Measurements from ENCODE around the gene TREH.
A peak's percentile ranks its signal among the peaks of the same experiment; 100 is the strongest.
"Not testable (repeated sequence)": the region's sequence is repeated elsewhere in the genome, so short reads cannot be mapped to it uniquely, and the experiment has no call there.

Gene TREH

DNA sequence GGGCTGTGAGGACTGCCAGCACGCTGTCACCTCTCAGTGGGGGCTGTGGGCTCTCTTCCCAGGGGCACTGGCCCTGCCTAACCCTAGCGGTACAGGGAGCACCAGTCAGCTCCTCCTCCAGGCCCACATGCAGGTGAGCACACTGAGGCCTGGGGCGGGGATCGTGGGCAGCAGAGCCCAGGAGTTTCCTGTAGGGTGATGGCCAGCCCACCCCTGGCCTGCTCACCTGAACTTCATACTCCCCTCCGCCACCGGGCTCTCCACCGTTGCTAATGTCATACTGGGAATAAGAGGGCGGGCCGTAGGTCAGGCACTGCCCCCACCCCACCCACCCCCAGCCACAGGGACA lies 10.0 kb upstream of the TREH start:
- no peaks in the 10 kb centered on the region for H4K20me1 ChIP-seq (ENCODE audit: insufficient read depth, low read length, poor library complexity, severe bottlenecking)
- H3K36me3 ChIP-seq (ENCODE audit: insufficient read depth, low read length) = no peaks in the 10 kb centered on the region
- peaks cover 34% of the 10 kb centered on the region for H3K4me1 ChIP-seq (ENCODE audit: insufficient read depth, low read length, poor library complexity, severe bottlenecking)
- no peaks in the 10 kb centered on the region for H3K79me2 ChIP-seq (ENCODE audit: insufficient read depth, low read length)
- no peaks in the 10 kb centered on the region for H3K9me2 ChIP-seq (replicated peaks; ENCODE audit: low read depth, low read length)
- no peaks in the 10 kb centered on the region for H3F3A ChIP-seq (ENCODE audit: low read depth)
- peak overlapping the region; percentile 70 for H3K9ac ChIP-seq (ENCODE audit: low read depth, low read length, poor library complexity, severe bottlenecking)
- H3K4me3 ChIP-seq (ENCODE audit: low read length, poor library complexity, severe bottlenecking) = no peak overlapping the region
- peak overlapping the region; percentile 75 for H3K4me2 ChIP-seq (ENCODE audit: low read depth, low read length, poor library complexity, severe bottlenecking)
- H3K9me3 ChIP-seq (ENCODE audit: insufficient read depth, low read depth, low read length) = no peaks in the 10 kb centered on the region
- H3K27me3 ChIP-seq (ENCODE audit: insufficient read depth, low read length, poor library complexity, severe bottlenecking) = no peaks in the 10 kb centered on the region
- no peak overlapping the region for H2AFZ ChIP-seq (ENCODE audit: low read length)
- no peak for TF ChIP-seq EZH2phosphoT487 (IDR thresholded peaks at IDR 0.05; ENCODE audit: borderline replicate concordance)
- TF ChIP-seq, protein P1, sequence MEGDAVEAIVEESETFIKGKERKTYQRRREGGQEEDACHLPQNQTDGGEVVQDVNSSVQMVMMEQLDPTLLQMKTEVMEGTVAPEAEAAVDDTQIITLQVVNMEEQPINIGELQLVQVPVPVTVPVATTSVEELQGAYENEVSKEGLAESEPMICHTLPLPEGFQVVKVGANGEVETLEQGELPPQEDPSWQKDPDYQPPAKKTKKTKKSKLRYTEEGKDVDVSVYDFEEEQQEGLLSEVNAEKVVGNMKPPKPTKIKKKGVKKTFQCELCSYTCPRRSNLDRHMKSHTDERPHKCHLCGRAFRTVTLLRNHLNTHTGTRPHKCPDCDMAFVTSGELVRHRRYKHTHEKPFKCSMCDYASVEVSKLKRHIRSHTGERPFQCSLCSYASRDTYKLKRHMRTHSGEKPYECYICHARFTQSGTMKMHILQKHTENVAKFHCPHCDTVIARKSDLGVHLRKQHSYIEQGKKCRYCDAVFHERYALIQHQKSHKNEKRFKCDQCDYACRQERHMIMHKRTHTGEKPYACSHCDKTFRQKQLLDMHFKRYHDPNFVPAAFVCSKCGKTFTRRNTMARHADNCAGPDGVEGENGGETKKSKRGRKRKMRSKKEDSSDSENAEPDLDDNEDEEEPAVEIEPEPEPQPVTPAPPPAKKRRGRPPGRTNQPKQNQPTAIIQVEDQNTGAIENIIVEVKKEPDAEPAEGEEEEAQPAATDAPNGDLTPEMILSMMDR (conservative IDR thresholded peaks at IDR 0.05; ENCODE audit: low read length) = no peak

DNA sequence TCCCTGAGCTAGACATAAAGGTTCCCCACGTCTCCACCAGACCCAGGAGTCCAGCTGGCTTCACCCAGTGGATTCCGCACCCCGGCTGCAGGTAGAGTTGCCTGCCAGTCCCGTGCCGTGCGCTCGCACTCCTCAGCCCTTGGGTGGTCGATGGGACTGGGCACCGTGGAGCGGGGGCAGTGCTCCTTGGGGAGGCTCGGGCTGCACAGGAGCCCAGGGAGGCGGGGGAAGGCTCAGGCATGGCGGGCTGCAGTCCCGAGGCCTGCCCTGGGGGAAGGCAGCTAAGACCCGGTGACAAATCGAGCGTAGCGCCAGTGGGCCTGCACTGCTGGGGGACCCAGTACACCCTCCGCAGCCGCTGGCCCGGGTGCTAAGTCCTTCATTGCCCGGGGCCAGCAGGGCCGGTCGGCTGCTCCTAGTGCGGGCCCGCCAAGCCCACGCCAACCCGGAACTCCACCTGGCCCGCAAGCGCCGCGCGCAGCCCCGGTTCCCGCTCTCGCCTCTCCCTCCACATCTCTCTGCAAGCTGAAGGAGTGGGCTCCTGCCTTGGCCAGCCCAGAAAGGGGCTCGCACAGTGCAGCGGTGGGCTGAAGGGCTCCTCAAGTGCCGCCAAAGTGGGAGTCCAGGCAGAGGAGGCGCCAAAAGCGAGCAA lies 9.5 kb upstream of the TREH start:
- H3K27me3 ChIP-seq (ENCODE audit: insufficient read depth, low read length, poor library complexity, severe bottlenecking) = no peaks in the 10 kb centered on the region
- peaks cover 34% of the 10 kb centered on the region for H3K4me1 ChIP-seq (ENCODE audit: insufficient read depth, low read length, poor library complexity, severe bottlenecking)
- no peaks in the 10 kb centered on the region for H3K79me2 ChIP-seq (ENCODE audit: insufficient read depth, low read length)
- no peaks in the 10 kb centered on the region for H3K9me3 ChIP-seq (ENCODE audit: insufficient read depth, low read depth, low read length)
- H3K4me3 ChIP-seq (ENCODE audit: low read length, poor library complexity, severe bottlenecking) = no peak overlapping the region
- no peak for TF ChIP-seq EZH2phosphoT487 (IDR thresholded peaks at IDR 0.05; ENCODE audit: borderline replicate concordance)
- TF ChIP-seq, protein P1 (conservative IDR thresholded peaks at IDR 0.05; ENCODE audit: low read length) = no peak
- no peak overlapping the region for H2AFZ ChIP-seq (ENCODE audit: low read length)
- H3K4me2 ChIP-seq (ENCODE audit: low read depth, low read length, poor library complexity, severe bottlenecking) = peak overlapping the region; percentile 75
- H3F3A ChIP-seq (ENCODE audit: low read depth) = no peaks in the 10 kb centered on the region
- H3K9me2 ChIP-seq (replicated peaks; ENCODE audit: low read depth, low read length) = no peaks in the 10 kb centered on the region
- H3K36me3 ChIP-seq (ENCODE audit: insufficient read depth, low read length) = no peaks in the 10 kb centered on the region
- H4K20me1 ChIP-seq (ENCODE audit: insufficient read depth, low read length, poor library complexity, severe bottlenecking) = no peaks in the 10 kb centered on the region
- peak overlapping the region; percentile 70 for H3K9ac ChIP-seq (ENCODE audit: low read depth, low read length, poor library complexity, severe bottlenecking)

DNA sequence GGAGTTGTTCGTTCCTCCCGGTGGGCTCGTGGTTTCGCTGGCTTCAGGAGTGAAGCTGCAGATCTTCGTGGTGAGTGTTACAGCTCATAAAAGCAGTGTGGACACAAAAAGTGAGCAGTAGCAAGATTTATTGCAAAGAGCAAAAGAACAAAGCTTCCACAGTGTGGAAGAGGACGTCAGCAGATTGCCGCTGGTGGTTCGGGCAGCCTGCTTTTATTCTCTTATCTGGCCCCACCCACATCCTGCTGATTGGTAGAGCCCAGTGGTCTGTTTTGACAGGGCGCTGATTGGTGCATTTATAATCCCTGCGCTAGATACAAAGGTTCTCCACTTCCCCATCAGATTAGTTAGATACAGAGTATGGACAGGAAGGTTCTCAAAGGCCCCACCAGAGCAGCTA lies 8.9 kb upstream of the TREH start:
- Histone ChIP-seq H3K4me2 (ENCODE audit: low read depth, low read length, poor library complexity, severe bottlenecking) (peak overlapping the region; percentile 43), H3K9ac (ENCODE audit: low read depth, low read length, poor library complexity, severe bottlenecking) (peak overlapping the region; percentile 3), H3K4me1 (ENCODE audit: insufficient read depth, low read length, poor library complexity, severe bottlenecking) (peaks cover 34% of the 10 kb centered on the region)
- not testable (repeated sequence) for H3K27me3 ChIP-seq (ENCODE audit: insufficient read depth, low read length, poor library complexity, severe bottlenecking); H3F3A ChIP-seq (ENCODE audit: low read depth); H3K4me3 ChIP-seq (ENCODE audit: low read length, poor library complexity, severe bottlenecking); H3K79me2 ChIP-seq (ENCODE audit: insufficient read depth, low read length); H3K36me3 ChIP-seq (ENCODE audit: insufficient read depth, low read length); H4K20me1 ChIP-seq (ENCODE audit: insufficient read depth, low read length, poor library complexity, severe bottlenecking); H3K9me3 ChIP-seq (ENCODE audit: insufficient read depth, low read depth, low read length); H2AFZ ChIP-seq (ENCODE audit: low read length); H3K9me2 ChIP-seq (replicated peaks; ENCODE audit: low read depth, low read length)

DNA sequence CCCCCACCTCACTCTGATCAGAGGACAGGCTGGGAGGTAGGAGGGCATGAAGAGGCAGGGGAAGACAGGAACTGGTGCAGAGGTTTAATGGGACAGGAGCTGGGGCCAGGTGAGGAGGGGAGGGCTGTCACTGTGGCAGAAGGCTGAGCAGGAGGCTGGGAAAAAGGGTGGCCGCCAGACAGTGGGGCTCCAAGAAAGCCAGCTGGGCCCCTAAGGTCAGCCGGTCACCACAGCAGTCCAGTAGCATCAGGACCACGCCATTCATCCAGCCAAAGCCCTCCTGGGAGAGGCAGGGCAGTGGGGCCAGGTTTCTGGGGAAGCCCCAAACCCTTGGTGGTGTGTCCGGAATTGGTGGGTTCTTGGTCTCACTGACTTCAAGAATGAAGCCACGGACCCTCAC lies 8.5 kb upstream of the TREH start:
- no peak overlapping the region for H3K4me3 ChIP-seq (ENCODE audit: low read length, poor library complexity, severe bottlenecking)
- H3K9ac ChIP-seq (ENCODE audit: low read depth, low read length, poor library complexity, severe bottlenecking) = peak overlapping the region; percentile 3
- no peaks in the 10 kb centered on the region for H3K9me2 ChIP-seq (replicated peaks; ENCODE audit: low read depth, low read length)
- no peaks in the 10 kb centered on the region for H3K27me3 ChIP-seq (ENCODE audit: insufficient read depth, low read length, poor library complexity, severe bottlenecking)
- TF ChIP-seq, protein P1 (conservative IDR thresholded peaks at IDR 0.05; ENCODE audit: low read length) = no peak
- no peak for TF ChIP-seq EZH2phosphoT487 (IDR thresholded peaks at IDR 0.05; ENCODE audit: borderline replicate concordance)
- peaks cover 32% of the 10 kb centered on the region for H3K4me1 ChIP-seq (ENCODE audit: insufficient read depth, low read length, poor library complexity, severe bottlenecking)
- no peaks in the 10 kb centered on the region for H3K9me3 ChIP-seq (ENCODE audit: insufficient read depth, low read depth, low read length)
- no peak overlapping the region; the same call in 1 of the 2 replicates for H2AFZ ChIP-seq (ENCODE audit: low read length)
- peak overlapping the region; percentile 43 for H3K4me2 ChIP-seq (ENCODE audit: low read depth, low read length, poor library complexity, severe bottlenecking)
- no peaks in the 10 kb centered on the region for H3K36me3 ChIP-seq (ENCODE audit: insufficient read depth, low read length)
- no peaks in the 10 kb centered on the region for H4K20me1 ChIP-seq (ENCODE audit: insufficient read depth, low read length, poor library complexity, severe bottlenecking)
- H3K79me2 ChIP-seq (ENCODE audit: insufficient read depth, low read length) = no peaks in the 10 kb centered on the region
- no peaks in the 10 kb centered on the region for H3F3A ChIP-seq (ENCODE audit: low read depth)

Measured in Loucy (cell line).